ENCODE results near the gene PHF10. TPM values are rescaled to one million over a fixed set of nuclear protein-coding genes. Genes with fewer than 3 reads are reported as not detected.

Gene PHF10
- polyA plus RNA-seq, 1 of the 3 experiments (the other 2 are of a cell fraction): 23.5 TPM

DNA sequence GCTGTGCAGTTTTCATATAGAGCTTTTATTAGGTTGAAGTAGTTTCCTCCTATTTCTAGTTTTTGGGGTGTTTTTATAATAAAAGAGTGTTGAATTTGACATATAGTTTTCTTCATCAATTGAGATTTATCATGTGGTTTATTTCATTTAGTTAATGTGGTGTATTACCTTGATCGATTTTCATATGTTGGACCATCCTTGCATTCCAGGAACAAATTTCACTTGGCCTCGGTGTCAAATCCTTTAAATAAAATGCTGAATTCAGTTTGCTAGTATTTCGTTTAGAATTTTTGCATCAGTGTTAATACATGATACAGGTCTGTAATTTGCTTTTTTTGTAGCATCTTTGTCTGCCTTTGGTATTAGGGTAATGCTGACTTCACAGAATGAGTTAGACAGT is 21.1 kb upstream of the PHF10 start (continued):
- TF ChIP-seq RCOR1 (IDR thresholded peaks at IDR 0.05; ENCODE audit: low read length): no peak
- TF ChIP-seq, protein P1, sequence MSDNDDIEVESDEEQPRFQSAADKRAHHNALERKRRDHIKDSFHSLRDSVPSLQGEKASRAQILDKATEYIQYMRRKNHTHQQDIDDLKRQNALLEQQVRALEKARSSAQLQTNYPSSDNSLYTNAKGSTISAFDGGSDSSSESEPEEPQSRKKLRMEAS (IDR thresholded peaks at IDR 0.05; ENCODE audit: low read depth): no peak
- TF ChIP-seq, protein P2, sequence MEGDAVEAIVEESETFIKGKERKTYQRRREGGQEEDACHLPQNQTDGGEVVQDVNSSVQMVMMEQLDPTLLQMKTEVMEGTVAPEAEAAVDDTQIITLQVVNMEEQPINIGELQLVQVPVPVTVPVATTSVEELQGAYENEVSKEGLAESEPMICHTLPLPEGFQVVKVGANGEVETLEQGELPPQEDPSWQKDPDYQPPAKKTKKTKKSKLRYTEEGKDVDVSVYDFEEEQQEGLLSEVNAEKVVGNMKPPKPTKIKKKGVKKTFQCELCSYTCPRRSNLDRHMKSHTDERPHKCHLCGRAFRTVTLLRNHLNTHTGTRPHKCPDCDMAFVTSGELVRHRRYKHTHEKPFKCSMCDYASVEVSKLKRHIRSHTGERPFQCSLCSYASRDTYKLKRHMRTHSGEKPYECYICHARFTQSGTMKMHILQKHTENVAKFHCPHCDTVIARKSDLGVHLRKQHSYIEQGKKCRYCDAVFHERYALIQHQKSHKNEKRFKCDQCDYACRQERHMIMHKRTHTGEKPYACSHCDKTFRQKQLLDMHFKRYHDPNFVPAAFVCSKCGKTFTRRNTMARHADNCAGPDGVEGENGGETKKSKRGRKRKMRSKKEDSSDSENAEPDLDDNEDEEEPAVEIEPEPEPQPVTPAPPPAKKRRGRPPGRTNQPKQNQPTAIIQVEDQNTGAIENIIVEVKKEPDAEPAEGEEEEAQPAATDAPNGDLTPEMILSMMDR (IDR thresholded peaks at IDR 0.05): no peak
- TF ChIP-seq, protein P3, sequence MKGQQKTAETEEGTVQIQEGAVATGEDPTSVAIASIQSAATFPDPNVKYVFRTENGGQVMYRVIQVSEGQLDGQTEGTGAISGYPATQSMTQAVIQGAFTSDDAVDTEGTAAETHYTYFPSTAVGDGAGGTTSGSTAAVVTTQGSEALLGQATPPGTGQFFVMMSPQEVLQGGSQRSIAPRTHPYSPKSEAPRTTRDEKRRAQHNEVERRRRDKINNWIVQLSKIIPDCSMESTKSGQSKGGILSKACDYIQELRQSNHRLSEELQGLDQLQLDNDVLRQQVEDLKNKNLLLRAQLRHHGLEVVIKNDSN (IDR thresholded peaks at IDR 0.05; ENCODE audit: borderline replicate concordance, low read depth): no peak
- TF ChIP-seq, protein P4, sequence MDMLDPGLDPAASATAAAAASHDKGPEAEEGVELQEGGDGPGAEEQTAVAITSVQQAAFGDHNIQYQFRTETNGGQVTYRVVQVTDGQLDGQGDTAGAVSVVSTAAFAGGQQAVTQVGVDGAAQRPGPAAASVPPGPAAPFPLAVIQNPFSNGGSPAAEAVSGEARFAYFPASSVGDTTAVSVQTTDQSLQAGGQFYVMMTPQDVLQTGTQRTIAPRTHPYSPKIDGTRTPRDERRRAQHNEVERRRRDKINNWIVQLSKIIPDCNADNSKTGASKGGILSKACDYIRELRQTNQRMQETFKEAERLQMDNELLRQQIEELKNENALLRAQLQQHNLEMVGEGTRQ (IDR thresholded peaks at IDR 0.05; ENCODE audit: borderline replicate concordance, low read depth, low read length): no peak

DNA sequence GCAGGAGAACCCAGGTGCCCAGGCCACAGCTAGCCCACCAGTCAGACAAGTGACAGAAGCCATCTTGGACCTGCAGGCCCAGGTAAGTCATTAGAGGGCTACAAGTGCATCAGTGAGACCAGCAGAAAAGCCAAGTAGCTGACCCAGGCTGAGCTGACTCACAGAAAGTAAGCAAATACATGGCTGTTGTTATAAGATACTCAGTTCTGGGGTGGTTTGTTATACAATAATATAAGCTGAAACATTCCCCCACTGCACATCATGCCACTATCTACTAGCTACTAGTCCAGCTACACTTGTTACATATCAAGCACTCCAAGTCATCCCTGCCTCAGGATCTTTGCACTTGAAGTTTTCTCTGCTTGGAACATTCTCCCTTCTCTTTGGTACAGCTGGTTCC is 17.0 kb upstream of the PHF10 start:
- no peak overlapping the region for H2AFZ ChIP-seq (ENCODE audit: low read depth)
- ChIA-PET CTCF (interaction anchor here (1.4 kb wide), 1 partner anchor 9 kb away, joined by 6 read pairs; no protein-coding TSS in a partner anchor), POLR2A (interaction anchor here (1.8 kb wide), 1 partner anchor 10 kb away, joined by 4 read pairs; the partner anchor contains the start of genes DYNLT2 and ERMARD)
- no peaks in the 10 kb centered on the region for H3K79me2 ChIP-seq (ENCODE audit: insufficient read depth)
- H3K9ac ChIP-seq: no peak overlapping the region
- no peaks in the 10 kb centered on the region for H3K4me1 ChIP-seq (ENCODE audit: control insufficient read depth in 1 of 2, insufficient read depth in 2 of 2, low read depth in 1 of 2, low read length in 1 of 2)
- H4K20me1 ChIP-seq (ENCODE audit: insufficient read depth): no peaks in the 10 kb centered on the region
- no peak overlapping the region for H3K27ac ChIP-seq (ENCODE audit: low read depth in 2 of 2, low read length in 1 of 2)
- 0 out of 2 replicates have a peak, but pooled peaks cover 2% of the 10 kb centered on the region for H3K9me3 ChIP-seq
- no peak overlapping the region for H3K4me2 ChIP-seq
- H3K4me3 ChIP-seq (ENCODE audit: low read depth in 2 of 2, low read length in 1 of 2): no peak overlapping the region
- H3K27me3 ChIP-seq (ENCODE audit: insufficient read depth): no peaks in the 10 kb centered on the region
- TF ChIP-seq ELF1 (IDR thresholded peaks at IDR 0.05) (no peak), EP300 (IDR thresholded peaks at IDR 0.05; ENCODE audit: borderline replicate concordance in 1 of 2, low read depth in 1 of 2, low read length in 1 of 2) (no peak), RCOR1 (IDR thresholded peaks at IDR 0.05; ENCODE audit: low read length) (no peak), TCF12 (IDR thresholded peaks at IDR 0.05) (no peak), YY1 (IDR thresholded peaks at IDR 0.05; ENCODE audit: low read depth) (no peak), NFIC (IDR thresholded peaks at IDR 0.05; ENCODE audit: borderline replicate concordance) (no peak), TEAD4 (IDR thresholded peaks at IDR 0.05; ENCODE audit: borderline replicate concordance, insufficient read depth) (no peak), FOSL2 (IDR thresholded peaks at IDR 0.05; ENCODE audit: borderline replicate concordance, low read depth) (no peak), EZH2phosphoT487 (IDR thresholded peaks at IDR 0.05; ENCODE audit: borderline replicate concordance, low read depth) (no peak), JUND (IDR thresholded peaks at IDR 0.05) (no peak), MXI1 (IDR thresholded peaks at IDR 0.05; ENCODE audit: low read depth, low read length) (no peak), GABPA (IDR thresholded peaks at IDR 0.05; ENCODE audit: low read depth) (no peak), SIN3A (IDR thresholded peaks at IDR 0.05; ENCODE audit: borderline replicate concordance, low read depth, low read length) (no peak), MEF2A (IDR thresholded peaks at IDR 0.05; ENCODE audit: borderline replicate concordance, low read depth) (no peak)
- TF ChIP-seq, protein P1 (IDR thresholded peaks at IDR 0.05; ENCODE audit: low read depth): no peak
- TF ChIP-seq, protein P5, sequence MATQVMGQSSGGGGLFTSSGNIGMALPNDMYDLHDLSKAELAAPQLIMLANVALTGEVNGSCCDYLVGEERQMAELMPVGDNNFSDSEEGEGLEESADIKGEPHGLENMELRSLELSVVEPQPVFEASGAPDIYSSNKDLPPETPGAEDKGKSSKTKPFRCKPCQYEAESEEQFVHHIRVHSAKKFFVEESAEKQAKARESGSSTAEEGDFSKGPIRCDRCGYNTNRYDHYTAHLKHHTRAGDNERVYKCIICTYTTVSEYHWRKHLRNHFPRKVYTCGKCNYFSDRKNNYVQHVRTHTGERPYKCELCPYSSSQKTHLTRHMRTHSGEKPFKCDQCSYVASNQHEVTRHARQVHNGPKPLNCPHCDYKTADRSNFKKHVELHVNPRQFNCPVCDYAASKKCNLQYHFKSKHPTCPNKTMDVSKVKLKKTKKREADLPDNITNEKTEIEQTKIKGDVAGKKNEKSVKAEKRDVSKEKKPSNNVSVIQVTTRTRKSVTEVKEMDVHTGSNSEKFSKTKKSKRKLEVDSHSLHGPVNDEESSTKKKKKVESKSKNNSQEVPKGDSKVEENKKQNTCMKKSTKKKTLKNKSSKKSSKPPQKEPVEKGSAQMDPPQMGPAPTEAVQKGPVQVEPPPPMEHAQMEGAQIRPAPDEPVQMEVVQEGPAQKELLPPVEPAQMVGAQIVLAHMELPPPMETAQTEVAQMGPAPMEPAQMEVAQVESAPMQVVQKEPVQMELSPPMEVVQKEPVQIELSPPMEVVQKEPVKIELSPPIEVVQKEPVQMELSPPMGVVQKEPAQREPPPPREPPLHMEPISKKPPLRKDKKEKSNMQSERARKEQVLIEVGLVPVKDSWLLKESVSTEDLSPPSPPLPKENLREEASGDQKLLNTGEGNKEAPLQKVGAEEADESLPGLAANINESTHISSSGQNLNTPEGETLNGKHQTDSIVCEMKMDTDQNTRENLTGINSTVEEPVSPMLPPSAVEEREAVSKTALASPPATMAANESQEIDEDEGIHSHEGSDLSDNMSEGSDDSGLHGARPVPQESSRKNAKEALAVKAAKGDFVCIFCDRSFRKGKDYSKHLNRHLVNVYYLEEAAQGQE (IDR thresholded peaks at IDR 0.05; ENCODE audit: low read depth, low read length): no peak
- TF ChIP-seq, protein P3 (IDR thresholded peaks at IDR 0.05; ENCODE audit: borderline replicate concordance, low read depth): no peak
- TF ChIP-seq, protein P6, sequence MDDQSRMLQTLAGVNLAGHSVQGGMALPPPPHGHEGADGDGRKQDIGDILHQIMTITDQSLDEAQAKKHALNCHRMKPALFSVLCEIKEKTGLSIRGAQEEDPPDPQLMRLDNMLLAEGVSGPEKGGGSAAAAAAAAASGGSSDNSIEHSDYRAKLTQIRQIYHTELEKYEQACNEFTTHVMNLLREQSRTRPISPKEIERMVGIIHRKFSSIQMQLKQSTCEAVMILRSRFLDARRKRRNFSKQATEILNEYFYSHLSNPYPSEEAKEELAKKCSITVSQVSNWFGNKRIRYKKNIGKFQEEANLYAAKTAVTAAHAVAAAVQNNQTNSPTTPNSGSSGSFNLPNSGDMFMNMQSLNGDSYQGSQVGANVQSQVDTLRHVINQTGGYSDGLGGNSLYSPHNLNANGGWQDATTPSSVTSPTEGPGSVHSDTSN (IDR thresholded peaks at IDR 0.05): no peak
- no peaks in the 10 kb centered on the region for H3K9me2 ChIP-seq
- H3F3A ChIP-seq (replicated peaks; ENCODE audit: insufficient read depth): no peaks in the 10 kb centered on the region
- no peak for DNase-seq
- peaks cover 0 to 7% of the 10 kb centered on the region in 2 experiments for H3K36me3 ChIP-seq (replicated peaks in 1 of 2; ENCODE audit: control insufficient read depth in 1 of 2, insufficient read depth in 2 of 2, low read length in 1 of 2)

All from SK-N-SH (cell line).